H1 (cell line): ENCODE data around the gene ARHGEF28. TPM values are rescaled to one million over a fixed set of nuclear protein-coding genes. Genes with fewer than 3 reads are reported as not detected.

Experiments
- CTCF ChIA-PET: fragments of 300-600 bp; sonication (Branson Sonifier 250); formaldehyde crosslinking; loops from one replicate; lab custom pipeline; 2021; ENCODE audit not compliant: partially characterized antibody; lab: Charles Lee
- POLR2A ChIA-PET: fragments of 300-600 bp; sonication (Branson Sonifier 250); formaldehyde crosslinking; loops from one replicate; lab custom pipeline; 2021; ENCODE audit warnings: inconsistent platforms; ENCODE audit not compliant: partially characterized antibody; lab: Charles Lee
- DNase-seq, 2 experiments: peaks; one replicate each; pipeline versions ENCODE4 v3.0.0 to v3.0.0-alpha.2; 2010 to 2022; ENCODE audit warnings: low spot score in 2 of 2, low read depth in 1 of 2, mixed read lengths in 1 of 2
- FAIRE-seq: peaks from 2 replicates; lab custom pipeline; 2011; peaks lifted over from hg19 to GRCh38; lab: Jason Lieb, UNC
- H2AFZ ChIP-seq: 2 replicates; pipeline ENCODE4 v1.8.1; 2012; ENCODE audit warnings: low read length, inconsistent platforms
- H2AK5ac ChIP-seq: 2 replicates; pipeline ENCODE4 v1.6.1; 2013; ENCODE audit warnings: low read depth, low read length
- H2BK120ac ChIP-seq: replicated peaks from 2 replicates; pipeline ENCODE3; 2013; ENCODE audit warnings: low read depth, low read length, inconsistent platforms
- H2BK12ac ChIP-seq: 2 replicates; pipeline ENCODE4 v1.6.1; 2013; ENCODE audit warnings: low read depth, low read length
- H2BK15ac ChIP-seq: 2 replicates; pipeline ENCODE4 v1.6.1; 2013; ENCODE audit warnings: low read length
- H2BK20ac ChIP-seq: 2 replicates; pipeline ENCODE4 v1.6.1; 2013; ENCODE audit warnings: low read length
- H2BK5ac ChIP-seq: 2 replicates; pipeline ENCODE4 v1.6.1; 2013; ENCODE audit warnings: low read depth, low read length
- H3K14ac ChIP-seq: 2 replicates; pipeline ENCODE4 v1.6.1; 2013; ENCODE audit warnings: inconsistent platforms; ENCODE audit not compliant: insufficient read length
- H3K18ac ChIP-seq: 2 replicates; pipeline ENCODE4 v1.6.1; 2013; ENCODE audit warnings: low read length; ENCODE audit errors: extremely low read depth
- H3K23ac ChIP-seq: 2 replicates; pipeline ENCODE4 v1.6.1; 2013; ENCODE audit warnings: inconsistent platforms; ENCODE audit not compliant: insufficient read length
- H3K23me2 ChIP-seq: 2 replicates; pipeline ENCODE4 v1.6.1; 2013; ENCODE audit warnings: low read depth, low read length
- H3K27ac ChIP-seq: 2 replicates; pipeline ENCODE4 v1.6.1; 2011; ENCODE audit warnings: low read depth, low read length, inconsistent platforms
- H3K27me3 ChIP-seq, 4 experiments: replicated peaks in 1 of 4; 1 replicate in 1 of 4; 2 replicates in 3 of 4; pipeline versions ENCODE4 v1.6.1 to v1.8.1; 2011 to 2013; ENCODE audit warnings: low read length in 3 of 4, mild to moderate bottlenecking in 3 of 4, inconsistent platforms in 2 of 4, mixed read lengths in 2 of 4, moderate library complexity in 1 of 4; ENCODE audit not compliant: control insufficient read depth in 3 of 4, insufficient read depth in 3 of 4; ENCODE audit errors: extremely low read depth in 1 of 4
- H3K36me3 ChIP-seq, 4 experiments: 2 replicates each; pipeline versions ENCODE4 v1.6.1 to v1.8.1; 2011 to 2013; ENCODE audit warnings: mild to moderate bottlenecking in 4 of 4, low read length in 3 of 4, moderate library complexity in 2 of 4, control low read depth in 1 of 4, inconsistent platforms in 1 of 4; ENCODE audit not compliant: insufficient read depth in 4 of 4, control insufficient read depth in 2 of 4
- H3K4ac ChIP-seq: replicated peaks from 2 replicates; pipeline ENCODE3; 2013; ENCODE audit warnings: low read length, low read depth, mixed read lengths, inconsistent platforms; ENCODE audit not compliant: insufficient read length
- H3K4me1 ChIP-seq, 4 experiments: replicated peaks in 1 of 4; 1 replicate in 1 of 4; 2 replicates in 3 of 4; pipeline versions ENCODE4 v1.6.1 to v1.8.1; 2011 to 2013; ENCODE audit warnings: low read length in 3 of 4, inconsistent platforms in 2 of 4, mixed read lengths in 1 of 4; ENCODE audit not compliant: insufficient read depth in 4 of 4, control insufficient read depth in 3 of 4
- H3K4me2 ChIP-seq, 2 experiments: 2 replicates each; pipeline versions ENCODE4 v1.6.1 to v1.8.1; 2011 to 2013; ENCODE audit warnings: low read depth in 2 of 2, low read length in 2 of 2, control low read depth in 1 of 2, inconsistent platforms in 1 of 2, mild to moderate bottlenecking in 1 of 2; ENCODE audit not compliant: insufficient read depth in 1 of 2
- H3K4me3 ChIP-seq, 4 experiments: fragments of 200-600, 300-600 bp in 1 of 4; sonication (generic), shearing (Covaris generic), sonication (Bioruptor Twin) in 1 of 4; 2 replicates each; pipeline versions ENCODE4 v1.5.1 to v1.8.1; 2011 to 2016; ENCODE audit warnings: low read length in 4 of 4, low read depth in 3 of 4, control low read depth in 2 of 4, inconsistent platforms in 2 of 4, mild to moderate bottlenecking in 2 of 4, mixed read lengths in 1 of 4, moderate library complexity in 1 of 4; ENCODE audit not compliant: insufficient read depth in 2 of 4; ENCODE audit errors: extremely low read depth in 1 of 4
- H3K56ac ChIP-seq: replicated peaks from 2 replicates; pipeline ENCODE3; 2013; ENCODE audit warnings: low read depth, mild to moderate bottlenecking, mixed read lengths, low read length, inconsistent platforms; ENCODE audit not compliant: insufficient read length
- H3K79me1 ChIP-seq: 2 replicates; pipeline ENCODE4 v1.6.1; 2013; ENCODE audit warnings: low read depth, low read length, control low read depth
- H3K79me2 ChIP-seq, 2 experiments: 2 replicates each; pipeline versions ENCODE4 v1.6.1 to v1.8.1; 2012 to 2013; ENCODE audit warnings: low read length in 2 of 2, mild to moderate bottlenecking in 2 of 2, inconsistent platforms in 1 of 2; ENCODE audit not compliant: insufficient read depth in 2 of 2, control insufficient read depth in 1 of 2
- H3K9ac ChIP-seq, 4 experiments: replicated peaks in 1 of 4; 1 replicate in 1 of 4; 2 replicates in 3 of 4; pipeline versions ENCODE4 v1.6.1 to v1.8.1; 2011 to 2013; ENCODE audit warnings: low read depth in 3 of 4, low read length in 3 of 4, control low read depth in 2 of 4, mild to moderate bottlenecking in 2 of 4, moderate library complexity in 2 of 4, inconsistent platforms in 1 of 4; ENCODE audit errors: extremely low read depth in 1 of 4
- H3K9me3 ChIP-seq, 2 experiments: 2 replicates each; pipeline versions ENCODE4 v1.6.1 to v1.8.1; 2012 to 2013; ENCODE audit warnings: mild to moderate bottlenecking in 2 of 2, moderate library complexity in 2 of 2, control low read depth in 1 of 2, inconsistent platforms in 1 of 2, low read depth in 1 of 2, low read length in 1 of 2, mixed read lengths in 1 of 2; ENCODE audit not compliant: insufficient read depth in 2 of 2
- H4K20me1 ChIP-seq, 2 experiments: replicated peaks in 1 of 2; 2 replicates each; pipeline versions ENCODE3 to v1.8.1; 2011 to 2013; ENCODE audit warnings: inconsistent platforms in 2 of 2, low read length in 2 of 2, mild to moderate bottlenecking in 1 of 2; ENCODE audit not compliant: insufficient read depth in 2 of 2, control insufficient read depth in 1 of 2
- H4K5ac ChIP-seq: 2 replicates; pipeline ENCODE4 v1.6.1; 2013; ENCODE audit warnings: low read length, low read depth, mixed read lengths, inconsistent platforms; ENCODE audit not compliant: insufficient read length
- H4K8ac ChIP-seq: 2 replicates; pipeline ENCODE4 v1.8.0; 2013; ENCODE audit warnings: mild to moderate bottlenecking, moderate library complexity, low read length, inconsistent platforms; ENCODE audit not compliant: insufficient read depth; ENCODE audit errors: extremely low read depth
- H4K91ac ChIP-seq: replicated peaks from 2 replicates; pipeline ENCODE3; 2013; ENCODE audit warnings: low read length, mixed read lengths, inconsistent platforms; ENCODE audit not compliant: insufficient read length
- ATF2 ChIP-seq: IDR thresholded peaks from 2 replicates; pipeline ENCODE4 v1.6.1; 2012; ENCODE audit warnings: low read length, inconsistent platforms
- ATF3 ChIP-seq: IDR thresholded peaks from 2 replicates; pipeline ENCODE4 v1.6.1; 2011; ENCODE audit warnings: low read depth, mild to moderate bottlenecking, low read length; ENCODE audit not compliant: insufficient read depth
- E2F6 ChIP-seq: IDR thresholded peaks from 2 replicates; pipeline ENCODE4 v1.6.1; 2012; ENCODE audit warnings: inconsistent platforms
- HDAC6 ChIP-seq: IDR thresholded peaks from one replicate; pipeline ENCODE4 v1.7.1; 2012; ENCODE audit warnings: low read depth, mild to moderate bottlenecking, inconsistent platforms, low read length, moderate library complexity
- PHF8 ChIP-seq: fragments of 200-600 bp; sonication (generic); conservative IDR thresholded peaks from 2 replicates; pipeline ENCODE4 v1.7.1; 2012; ENCODE audit warnings: low read depth, mild to moderate bottlenecking, inconsistent platforms, low read length, moderate library complexity
- POLR2AphosphoS5 ChIP-seq: IDR thresholded peaks from 2 replicates; pipeline ENCODE4 v1.6.1; 2011; ENCODE audit warnings: low read depth, low read length
- SAP30 ChIP-seq: fragments of 300-600 bp; sonication (generic); IDR thresholded peaks from 2 replicates; pipeline ENCODE4 v1.7.1; 2012; ENCODE audit warnings: low read length, moderate library complexity, mild to moderate bottlenecking, inconsistent platforms; ENCODE audit not compliant: insufficient read depth, insufficient replicate concordance
- SP2 ChIP-seq: IDR thresholded peaks from 2 replicates; pipeline ENCODE4 v1.6.1; 2012; ENCODE audit warnings: mild to moderate bottlenecking, low read length, inconsistent platforms
- TCF12 ChIP-seq: IDR thresholded peaks from 2 replicates; pipeline ENCODE4 v1.6.1; 2011; ENCODE audit warnings: low read depth, mild to moderate bottlenecking, low read length
- TEAD4 ChIP-seq: IDR thresholded peaks from 2 replicates; pipeline ENCODE4 v1.6.1; 2012; ENCODE audit warnings: low read depth, low read length, inconsistent platforms, mixed read lengths
- ZNF274 ChIP-seq: IDR thresholded peaks from 2 replicates; pipeline ENCODE4 v1.7.0; 2012; ENCODE audit warnings: low read length, borderline replicate concordance; ENCODE audit errors: extremely low read depth
- WGBS, 2 experiments: shearing (Covaris generic) in 1 of 2; methylation state at CpG; one replicate each; pipeline versions ENCODE4 v1.1.6 to v1.1.7; 2013 to 2015; ENCODE audit warnings: low lambda C conversion rate in 2 of 2, mixed read lengths in 2 of 2, inconsistent platforms in 1 of 2, low coverage in 1 of 2, missing lambda C conversion rate in 1 of 2; ENCODE audit not compliant: insufficient replicate concordance in 2 of 2, insufficient coverage in 1 of 2, insufficient read length in 1 of 2; ENCODE audit errors: extremely low coverage in 1 of 2, missing lambda C conversion rate in 1 of 2; 5-methylcytosine and 5-hydroxymethylcytosine counted together
- polyA plus RNA-seq, 7 experiments: library from polyadenylated mRNA; depleted of rRNA in 3 of 7; stranded (reverse) in 5 of 7; unstranded in 2 of 7; fragments of >200 nt in 5 of 7; fragments of 200-250 nt in 2 of 7; gene quantifications; 1 replicate in 5 of 7; 2 replicates in 1 of 7; 4 replicates in 1 of 7; pipeline versions ENCODE4 v1.2.1 to v1.2.3, GENCODE V29; 2011 to 2013; ENCODE audit warnings: missing spikeins in 2 of 7, mixed read lengths in 2 of 7
- total RNA-seq: library from RNA; stranded (reverse); fragmentation: NEBNext Ultra II Directional; extraction: Animal tissue kit (Norgen Biotek cat#: 25700); gene quantifications from 2 replicates; pipeline ENCODE4 v1.2.1, GENCODE V29; 2021

Gene ARHGEF28
- total and polyA plus RNA-seq, 2 of the 8 experiments (the other 6 are each of a cell fraction or from before 2014, with no cell fraction given) = 0.33 to 1.0 TPM

DNA sequence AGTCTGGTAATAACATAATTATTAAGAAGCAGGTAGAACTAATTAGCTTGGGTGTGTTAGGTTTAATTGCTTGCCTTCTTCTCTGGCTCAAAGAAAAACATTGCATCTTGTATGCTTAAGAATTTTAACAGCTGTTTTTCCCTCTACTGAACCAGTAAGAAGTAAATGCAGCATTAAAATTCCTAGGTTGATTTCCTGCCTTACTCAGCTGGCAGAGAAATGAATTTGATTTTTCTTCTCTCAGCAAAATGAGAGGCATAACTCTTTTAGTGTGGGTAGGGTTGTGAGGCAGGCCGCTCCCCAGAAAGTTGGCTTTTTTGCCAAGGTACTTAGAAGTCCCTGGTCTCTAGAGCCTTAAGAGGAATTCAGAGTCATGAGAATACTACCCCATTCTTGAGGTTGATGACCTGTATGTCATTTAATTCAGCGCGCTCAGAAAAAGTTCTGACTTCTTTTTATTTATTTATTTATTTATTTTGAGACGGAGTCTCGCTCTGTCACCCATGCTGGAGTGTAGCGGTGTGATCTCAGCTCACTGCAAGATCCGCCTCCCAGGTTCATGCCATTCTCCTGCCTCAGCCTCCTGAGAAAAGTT is 302.6 kb downstream of the ARHGEF28 start:
- CTCF ChIA-PET = interaction anchor here (1.4 kb wide), 1 partner anchor 26 kb away, joined by 3 read pairs; no protein-coding TSS in a partner anchor
- TF ChIP-seq SP2 (no peak), ATF2 (no peak), TCF12 (no peak), HDAC6 (no peak), PHF8 (no peak), POLR2AphosphoS5 (no peak), TEAD4 (no peak), ZNF274 (no peak), E2F6 (no peak), SAP30 (no peak), ATF3 (no peak)

More for the DNA sequence above, 302.6 kb downstream of the ARHGEF28 start:
- DNase-seq (no peak), FAIRE-seq (no peak)
- Histone ChIP-seq H2BK120ac (no peak overlapping the region), H3K9ac (no peak overlapping the region), H2BK15ac (no peak overlapping the region), H3K4me3 (no peak overlapping the region), H4K20me1 (no peaks in the 10 kb centered on the region), H3K4ac (no peak overlapping the region), H2AFZ (no peak overlapping the region), H4K5ac (no peak overlapping the region), H3K36me3 (no peaks in the 10 kb centered on the region), H2BK5ac (no peak overlapping the region), H2BK20ac (no peak overlapping the region), H3K4me1 (no peaks in the 10 kb centered on the region), H3K23ac (no peak overlapping the region), H3K23me2 (no peaks in the 10 kb centered on the region), H3K9me3 (no peaks in the 10 kb centered on the region), H3K4me2 (no peak overlapping the region), H4K91ac (no peak overlapping the region), H3K27me3 (no peaks in the 10 kb centered on the region; a peak in 1 of 7 replicates), H3K14ac (no peak overlapping the region), H4K8ac (no peak overlapping the region), H3K56ac (no peak overlapping the region), H2BK12ac (no peak overlapping the region), H3K27ac (no peak overlapping the region), H3K79me1 (no peaks in the 10 kb centered on the region), H3K18ac (no peak overlapping the region), H2AK5ac (no peak overlapping the region), H3K79me2 (no peaks in the 10 kb centered on the region)
- 96% methylated on average over 7 of the region's 7 CpGs; no CpG with 5 or more reads in 1 of the 2 experiments for WGBS, 2 experiments
- POLR2A ChIA-PET = no interaction called here
